Activated naive CD8-positive, alpha-beta T cell treated with anti-CD3 and anti-CD28 coated beads, Interleukin-2, amount 50 U/mL, for 24 hours (primary cell): ENCODE results near the gene IMPA2.
A peak's percentile ranks its signal among the peaks of the same experiment; 100 is the strongest.
"Not testable (repeated sequence)": the region's sequence is repeated elsewhere in the genome, so short reads cannot be mapped to it uniquely, and the experiment has no call there.

ENCODE experiments used
- ATAC-seq: fragments of 150-1000 bp; cut with Tn5 transposase; one replicate; pipeline ENCODE4 v1.10.0; 2021
- DNase-seq: peaks from one replicate; pipeline ENCODE4 v3.0.0; 2021
- H3K27ac Mint-ChIP-seq: one replicate; pipeline ENCODE4 v1.8.0; 2021; ENCODE audit warnings: mild to moderate bottlenecking, mixed read lengths
- H3K27me3 Mint-ChIP-seq: one replicate; pipeline ENCODE4 v1.8.0; 2021; ENCODE audit warnings: mixed read lengths
- H3K36me3 Mint-ChIP-seq: one replicate; pipeline ENCODE4 v1.8.0; 2021; ENCODE audit warnings: low read depth, mixed read lengths
- H3K4me1 Mint-ChIP-seq: one replicate; pipeline ENCODE4 v1.8.0; 2021; ENCODE audit warnings: mixed read lengths
- H3K4me3 Mint-ChIP-seq: one replicate; pipeline ENCODE4 v1.8.0; 2021; ENCODE audit warnings: mild to moderate bottlenecking, moderate library complexity, mixed read lengths
- H3K9me3 Mint-ChIP-seq: one replicate; pipeline ENCODE4 v1.8.0; 2021; ENCODE audit warnings: mixed read lengths

The IMPA2 gene

DNA sequence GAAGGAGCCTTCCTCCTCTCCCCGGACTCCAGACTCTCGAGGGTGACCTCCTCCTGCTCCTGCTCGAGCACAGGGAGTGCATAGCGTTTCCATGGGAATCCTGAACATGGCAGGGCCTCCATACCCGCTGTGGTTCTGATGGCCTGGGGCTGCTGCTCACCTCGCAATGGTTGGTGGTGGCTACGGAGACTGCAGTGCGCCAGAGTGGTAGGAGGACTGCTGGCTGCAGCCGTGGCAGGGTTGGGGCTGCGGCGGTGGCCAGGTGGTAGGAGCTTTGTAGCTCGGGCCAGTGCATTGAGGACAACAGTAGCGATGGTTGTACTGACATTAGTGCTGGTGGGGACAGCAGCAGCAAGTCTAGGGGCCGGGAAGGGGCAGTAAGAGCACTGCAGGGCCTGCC is 80.4 kb downstream of the IMPA2 start:
- H3K27me3 Mint-ChIP-seq = no peaks in the 10 kb centered on the region
- H3K27ac Mint-ChIP-seq = no peak overlapping the region
- H3K4me3 Mint-ChIP-seq = no peak overlapping the region
- no peaks in the 10 kb centered on the region for H3K36me3 Mint-ChIP-seq
- ATAC-seq (no peak), DNase-seq (no peak)
- no peaks in the 10 kb centered on the region for H3K9me3 Mint-ChIP-seq
- no peaks in the 10 kb centered on the region for H3K4me1 Mint-ChIP-seq

DNA sequence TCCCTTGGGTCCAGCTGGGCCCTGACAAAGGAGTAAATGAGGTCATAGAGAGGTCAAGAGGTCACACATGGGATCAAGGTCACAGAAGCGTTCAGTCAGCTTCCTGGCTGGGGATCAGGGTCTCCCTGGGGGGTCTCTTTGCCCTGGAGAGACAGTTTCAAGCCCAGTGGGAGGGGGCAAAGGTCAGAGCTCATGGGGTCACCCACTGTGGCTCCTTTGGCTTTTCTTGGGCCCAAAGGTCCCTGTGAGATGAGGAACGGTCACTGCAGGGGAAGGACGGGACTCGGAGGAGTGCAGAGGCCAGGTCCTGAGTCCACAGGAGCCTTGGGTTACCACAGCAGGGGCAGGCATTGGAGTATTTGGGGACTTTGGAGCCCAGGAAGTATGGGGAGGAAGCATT is 81.7 kb downstream of the IMPA2 start:
- Mint-ChIP-seq H3K9me3 (no peaks in the 10 kb centered on the region), H3K4me3 (no peak overlapping the region), H3K27ac (no peak overlapping the region), H3K27me3 (no peaks in the 10 kb centered on the region), H3K4me1 (no peaks in the 10 kb centered on the region), H3K36me3 (no peaks in the 10 kb centered on the region)
- ATAC-seq (no peak), DNase-seq (no peak)

DNA sequence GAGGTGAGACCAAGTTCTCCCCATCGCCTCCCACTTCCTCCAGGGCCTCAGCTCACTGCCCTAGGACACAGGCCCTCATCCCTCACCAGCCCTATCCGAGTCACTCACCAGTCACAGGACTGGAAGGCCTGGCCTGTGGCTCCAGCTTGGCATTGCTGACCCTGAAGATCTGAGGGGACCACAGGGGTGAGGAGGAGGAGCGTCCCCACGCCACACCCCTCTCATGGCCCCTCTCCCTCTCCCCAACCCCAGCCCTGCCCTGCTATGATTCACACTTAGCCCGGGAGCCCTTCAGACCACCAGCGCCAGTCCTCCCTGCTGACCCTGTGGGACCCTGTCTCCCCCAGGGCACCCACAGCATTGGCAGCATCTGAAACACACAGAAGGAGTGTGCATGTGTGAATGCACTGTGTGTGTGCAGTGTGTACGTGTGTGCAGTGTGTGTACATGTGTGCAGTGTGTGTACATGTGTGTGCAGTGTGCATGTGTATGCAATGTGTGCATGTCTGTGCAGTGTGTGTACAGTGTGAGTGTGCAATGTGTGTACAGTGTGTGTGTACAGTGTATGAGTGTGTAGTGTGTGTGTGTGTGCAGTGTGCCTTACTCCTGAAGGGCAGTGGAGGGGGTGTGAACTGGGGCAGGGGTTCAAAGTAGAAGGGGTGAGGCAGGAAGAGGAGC is 82.9 kb downstream of the IMPA2 start:
- DNase-seq (no peak), ATAC-seq (no peak)
- no peaks in the 10 kb centered on the region for H3K9me3 Mint-ChIP-seq
- no peaks in the 10 kb centered on the region for H3K27me3 Mint-ChIP-seq
- H3K36me3 Mint-ChIP-seq = no peaks in the 10 kb centered on the region
- H3K27ac Mint-ChIP-seq = no peak overlapping the region
- H3K4me1 Mint-ChIP-seq = no peaks in the 10 kb centered on the region
- no peak overlapping the region for H3K4me3 Mint-ChIP-seq

DNA sequence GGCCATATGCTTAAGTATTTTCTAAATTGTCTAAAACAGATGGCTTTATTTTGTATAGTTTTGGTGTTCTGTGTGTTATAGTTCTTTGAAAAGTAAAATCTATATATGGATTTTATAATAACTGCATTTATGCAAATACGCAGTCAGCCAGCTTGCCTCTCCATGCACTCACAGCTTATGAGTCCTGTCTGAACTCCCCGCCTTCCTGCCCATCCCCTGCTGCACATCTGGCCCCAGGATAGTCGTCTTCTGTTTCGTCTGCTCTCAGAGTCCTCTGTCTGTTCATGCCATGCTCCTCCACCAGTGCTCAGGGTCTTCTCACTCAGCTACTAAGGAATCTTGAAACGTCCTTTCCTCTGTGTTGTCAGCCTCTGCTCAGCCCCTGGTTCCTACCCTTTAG is 84.1 kb downstream of the IMPA2 start:
- DNase-seq = no peak
- no peaks in the 10 kb centered on the region for H3K36me3 Mint-ChIP-seq
- no peaks in the 10 kb centered on the region for H3K4me1 Mint-ChIP-seq
- H3K9me3 Mint-ChIP-seq = no peaks in the 10 kb centered on the region
- no peak overlapping the region for H3K4me3 Mint-ChIP-seq
- ATAC-seq = no peak
- no peaks in the 10 kb centered on the region for H3K27me3 Mint-ChIP-seq
- H3K27ac Mint-ChIP-seq = no peak overlapping the region

DNA sequence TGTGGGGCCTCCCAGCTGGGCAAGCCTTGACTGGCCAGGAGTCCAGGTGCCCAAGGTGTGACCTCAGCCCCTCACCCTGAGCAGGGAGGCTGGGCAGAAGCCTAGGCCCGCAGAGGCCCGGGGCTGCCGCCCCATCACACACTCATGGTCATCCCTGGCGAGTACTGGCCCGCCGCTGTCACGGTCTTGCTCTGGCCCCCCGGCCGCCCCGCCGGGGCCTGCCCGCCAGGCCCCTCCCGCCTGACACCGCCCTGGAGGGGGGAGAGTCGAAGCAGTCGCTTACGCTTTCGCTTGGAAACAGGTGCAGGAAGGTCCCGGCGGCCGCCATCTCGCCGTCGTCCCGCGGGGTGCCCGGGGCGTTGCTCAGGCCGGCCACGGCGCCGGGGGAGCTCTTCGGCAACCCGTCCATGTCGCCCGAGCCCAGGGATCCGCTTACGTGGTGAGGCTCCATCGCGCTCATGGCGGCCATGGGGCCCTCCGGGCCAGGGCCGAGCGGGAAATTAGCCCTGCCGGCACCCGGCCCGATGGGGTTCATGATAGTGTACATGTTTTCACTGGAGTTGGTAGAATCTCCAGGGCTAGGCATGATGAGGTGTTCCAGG is 85.7 kb downstream of the IMPA2 start:
- ATAC-seq (no peak), DNase-seq (no peak)
- Mint-ChIP-seq H3K4me1 (no peaks in the 10 kb centered on the region), H3K27me3 (no peaks in the 10 kb centered on the region), H3K9me3 (no peaks in the 10 kb centered on the region), H3K36me3 (no peaks in the 10 kb centered on the region), H3K4me3 (no peak overlapping the region), H3K27ac (no peak overlapping the region)

DNA sequence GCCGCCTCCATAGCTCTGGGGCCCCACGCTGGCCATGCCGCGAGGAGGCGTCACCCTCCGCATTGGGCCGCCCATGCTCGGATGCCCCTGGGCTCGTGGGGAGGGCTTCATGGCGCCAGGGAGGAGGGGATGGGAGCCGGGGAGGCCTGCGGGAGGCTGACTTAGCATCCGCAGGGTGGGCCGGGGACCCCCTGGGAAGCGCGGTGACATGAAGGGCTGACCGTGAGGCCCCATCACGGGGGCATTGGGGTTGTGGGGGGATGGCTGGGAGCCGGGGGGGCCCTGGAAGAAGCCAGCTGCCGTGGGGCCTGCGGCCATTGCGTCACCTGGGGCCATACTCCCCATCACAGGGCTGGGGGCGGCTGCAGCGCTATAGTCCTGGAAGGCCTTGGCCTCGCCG is 86.4 kb downstream of the IMPA2 start:
- Mint-ChIP-seq H3K27me3 (no peaks in the 10 kb centered on the region), H3K27ac (no peak overlapping the region), H3K4me1 (no peaks in the 10 kb centered on the region), H3K4me3 (no peak overlapping the region), H3K9me3 (no peaks in the 10 kb centered on the region), H3K36me3 (no peaks in the 10 kb centered on the region)
- DNase-seq (no peak), ATAC-seq (no peak)

DNA sequence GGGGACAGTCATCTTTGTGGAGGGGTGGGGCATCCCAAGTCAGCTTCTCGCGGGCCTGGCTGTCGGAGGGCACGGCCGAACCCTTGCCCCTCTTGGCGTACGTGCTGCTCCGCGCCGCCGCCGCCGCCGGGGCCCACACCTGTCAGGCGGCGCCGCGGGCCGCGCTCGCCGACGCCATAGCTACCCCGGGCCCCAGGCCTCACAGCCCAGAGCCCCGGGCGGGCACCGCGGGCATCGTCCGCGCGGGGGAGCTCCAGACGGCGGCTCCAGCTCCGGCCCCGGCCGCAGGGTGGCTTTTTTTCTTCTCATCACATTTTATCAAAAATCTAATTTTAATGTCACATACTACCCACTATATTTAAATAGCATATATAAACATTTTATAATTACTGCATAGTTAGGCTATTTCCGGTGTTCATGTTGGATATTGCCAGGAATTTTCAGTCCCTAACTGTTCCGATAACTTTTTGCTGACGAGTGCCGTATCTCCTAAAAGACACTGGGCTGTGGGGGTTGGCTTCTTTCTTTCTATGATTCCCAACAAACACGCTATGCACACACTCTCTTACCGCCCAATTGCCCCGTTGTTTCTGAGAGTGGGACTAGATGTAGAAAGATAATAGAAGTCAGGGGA is 87.1 kb downstream of the IMPA2 start:
- DNase-seq, H3K36me3 Mint-ChIP-seq, ATAC-seq, H3K27ac Mint-ChIP-seq, H3K27me3 Mint-ChIP-seq, H3K4me3 Mint-ChIP-seq, H3K9me3 Mint-ChIP-seq, H3K4me1 Mint-ChIP-seq: not testable (repeated sequence)

DNA sequence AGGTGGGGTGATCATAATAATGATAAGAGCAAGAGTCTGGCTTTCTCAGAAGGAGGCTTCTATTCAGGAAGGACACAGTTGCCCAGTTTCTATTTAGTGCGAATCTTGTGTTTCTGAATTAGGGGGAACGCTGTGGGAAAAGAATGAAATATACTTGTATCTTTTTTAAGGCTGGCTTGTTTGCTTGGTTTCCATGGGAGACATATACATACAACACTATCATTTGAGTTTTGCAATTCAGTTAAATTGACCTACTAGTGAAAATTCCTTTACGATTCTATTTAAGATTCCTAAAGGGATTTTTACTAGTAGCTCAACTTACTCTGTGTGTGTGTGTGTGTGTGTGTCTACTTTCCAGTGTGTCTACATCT is 87.6 kb downstream of the IMPA2 start:
- no peaks in the 10 kb centered on the region for H3K36me3 Mint-ChIP-seq
- H3K4me3 Mint-ChIP-seq = no peak overlapping the region
- H3K4me1 Mint-ChIP-seq = no peaks in the 10 kb centered on the region
- H3K27me3 Mint-ChIP-seq = no peaks in the 10 kb centered on the region
- ATAC-seq (no peak), DNase-seq (no peak)
- H3K27ac Mint-ChIP-seq = no peak overlapping the region
- no peaks in the 10 kb centered on the region for H3K9me3 Mint-ChIP-seq

DNA sequence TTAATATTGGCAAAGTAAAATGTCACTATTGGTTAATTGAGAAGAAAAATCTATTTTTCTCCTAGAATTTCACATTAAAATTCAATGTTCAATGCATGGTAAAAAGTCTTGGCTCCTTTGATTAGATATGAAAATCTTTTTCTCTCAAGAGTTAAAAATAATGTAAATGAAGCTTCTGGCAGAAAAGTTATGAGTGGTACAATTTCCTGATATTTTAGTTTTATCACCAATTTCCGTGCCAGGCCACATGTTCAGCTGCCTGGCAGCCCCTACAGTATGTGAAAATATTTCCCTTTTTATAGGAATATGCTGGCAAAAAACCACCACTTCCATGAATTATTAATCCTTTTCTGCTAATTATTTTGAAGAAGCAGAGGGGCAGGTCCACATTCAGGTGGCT is 89.8 kb downstream of the IMPA2 start:
- H3K36me3 Mint-ChIP-seq, ATAC-seq, DNase-seq, H3K4me1 Mint-ChIP-seq, H3K4me3 Mint-ChIP-seq, H3K27ac Mint-ChIP-seq, H3K9me3 Mint-ChIP-seq: not testable (repeated sequence)
- H3K27me3 Mint-ChIP-seq = peaks cover 11% of the 10 kb centered on the region

DNA sequence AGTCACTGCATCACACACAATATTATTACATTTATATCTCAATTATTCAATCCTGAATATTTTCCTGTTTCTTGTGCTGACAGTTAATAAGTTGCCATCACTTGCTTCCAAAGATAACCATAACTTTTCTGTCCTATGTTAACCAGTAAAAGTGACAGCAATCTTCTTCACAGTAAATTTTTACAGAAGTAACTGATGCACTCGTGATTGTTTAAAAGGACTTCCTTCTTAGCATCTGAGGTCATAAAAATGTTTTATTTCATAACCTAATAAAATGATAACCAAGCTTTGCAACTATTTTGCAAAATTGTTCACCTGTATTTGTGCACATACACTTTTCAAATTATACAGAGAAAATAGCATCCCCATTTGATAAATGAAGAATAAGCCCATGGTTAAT is 91.7 kb downstream of the IMPA2 start:
- ATAC-seq (no peak), DNase-seq (no peak)
- no peak overlapping the region for H3K4me3 Mint-ChIP-seq
- no peaks in the 10 kb centered on the region for H3K9me3 Mint-ChIP-seq
- H3K27ac Mint-ChIP-seq = no peak overlapping the region
- H3K36me3 Mint-ChIP-seq = no peaks in the 10 kb centered on the region
- H3K27me3 Mint-ChIP-seq = peaks cover 14% of the 10 kb centered on the region
- H3K4me1 Mint-ChIP-seq = no peaks in the 10 kb centered on the region

DNA sequence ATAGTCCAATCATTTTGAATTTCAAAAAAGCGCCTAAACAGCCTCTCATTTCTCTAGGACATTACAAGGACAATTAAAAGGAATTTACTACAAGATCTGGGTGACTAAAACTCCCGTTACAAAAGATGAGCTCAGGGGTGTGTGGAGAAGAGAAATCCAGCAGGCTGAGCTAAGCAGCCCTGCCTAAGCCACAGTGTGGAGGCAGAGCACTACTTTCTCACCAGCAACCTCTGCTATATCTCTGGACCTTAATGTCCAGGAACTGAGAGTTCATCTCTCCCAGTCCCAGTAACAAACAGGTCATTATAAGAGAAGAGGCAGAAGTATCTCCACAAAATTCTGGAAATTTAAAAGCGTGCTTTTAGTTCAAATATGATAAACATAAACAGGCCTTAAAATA is 93.4 kb downstream of the IMPA2 start:
- H3K27me3 Mint-ChIP-seq = peaks cover 19% of the 10 kb centered on the region
- no peak for ATAC-seq
- no peaks in the 10 kb centered on the region for H3K9me3 Mint-ChIP-seq

DNA sequence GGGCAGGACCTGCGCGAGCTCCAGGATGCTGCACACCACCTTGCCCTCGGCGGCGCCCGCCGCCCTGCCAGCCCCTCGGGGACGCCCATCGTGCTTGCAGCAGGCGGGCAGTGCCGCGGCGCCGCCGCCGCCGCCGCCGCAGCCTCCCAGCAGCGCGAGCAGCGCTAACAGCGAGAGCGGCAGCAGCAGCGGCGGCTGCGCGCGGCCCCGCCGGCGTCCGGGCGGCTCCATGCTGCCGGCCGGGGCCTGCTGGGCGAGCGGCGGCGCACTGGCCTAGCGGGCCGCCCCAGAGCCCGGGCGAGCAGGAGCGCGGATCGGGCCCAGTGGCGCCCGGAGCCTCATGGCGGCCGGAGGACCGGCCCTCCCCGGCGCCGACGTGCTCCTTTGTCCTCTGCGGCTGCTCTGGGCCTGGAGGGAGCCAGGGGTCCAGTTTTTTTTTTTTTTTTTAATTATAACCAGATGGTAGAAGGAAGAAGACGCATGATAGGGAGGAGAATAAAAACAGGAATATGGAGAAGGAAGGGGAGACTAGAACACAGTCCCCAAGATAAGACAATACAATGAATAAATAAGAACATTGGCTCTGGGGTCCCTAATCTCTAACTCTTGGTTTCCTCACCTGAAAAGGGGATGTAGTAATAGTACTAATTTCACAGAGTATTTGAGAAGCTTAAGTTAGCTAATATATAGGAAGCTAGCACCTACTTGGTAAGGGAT is 95.3 kb downstream of the IMPA2 start:
- H3K27ac Mint-ChIP-seq = no peak overlapping the region
- H3K27me3 Mint-ChIP-seq = peaks cover 22% of the 10 kb centered on the region
- no peaks in the 10 kb centered on the region for H3K4me1 Mint-ChIP-seq
- H3K9me3 Mint-ChIP-seq = no peaks in the 10 kb centered on the region
- H3K4me3 Mint-ChIP-seq = no peak overlapping the region
- ATAC-seq = peak; percentile 36
- DNase-seq = no peak
- no peaks in the 10 kb centered on the region for H3K36me3 Mint-ChIP-seq

More for the DNA sequence above, 93.4 kb downstream of the IMPA2 start:
- no peak overlapping the region for H3K4me3 Mint-ChIP-seq
- no peaks in the 10 kb centered on the region for H3K36me3 Mint-ChIP-seq
- no peaks in the 10 kb centered on the region for H3K4me1 Mint-ChIP-seq
- no peak for DNase-seq
- no peak overlapping the region for H3K27ac Mint-ChIP-seq

DNA sequence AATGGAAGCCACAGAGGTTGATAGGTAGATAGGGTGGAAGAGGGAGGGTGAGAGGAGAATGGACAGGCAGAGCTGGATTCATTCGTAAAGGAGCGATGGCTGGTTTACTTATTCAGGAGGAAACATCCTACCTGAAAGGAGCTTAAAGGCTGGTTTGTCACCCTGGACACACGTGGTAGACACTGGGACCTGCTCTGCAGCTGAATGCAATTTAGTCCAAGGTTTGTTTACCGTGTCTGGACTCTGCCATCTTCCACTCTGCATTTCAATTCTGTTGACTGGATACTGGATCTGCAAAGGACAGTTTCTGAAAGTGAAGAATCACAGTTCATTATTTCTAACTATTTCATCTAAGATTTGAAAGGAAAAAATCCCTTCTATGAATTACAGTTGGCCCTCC is 96.7 kb downstream of the IMPA2 start:
- H3K27me3 Mint-ChIP-seq = peaks cover 22% of the 10 kb centered on the region
- not testable (repeated sequence) for H3K36me3 Mint-ChIP-seq, DNase-seq, H3K4me3 Mint-ChIP-seq, H3K27ac Mint-ChIP-seq, H3K9me3 Mint-ChIP-seq, ATAC-seq, H3K4me1 Mint-ChIP-seq

DNA sequence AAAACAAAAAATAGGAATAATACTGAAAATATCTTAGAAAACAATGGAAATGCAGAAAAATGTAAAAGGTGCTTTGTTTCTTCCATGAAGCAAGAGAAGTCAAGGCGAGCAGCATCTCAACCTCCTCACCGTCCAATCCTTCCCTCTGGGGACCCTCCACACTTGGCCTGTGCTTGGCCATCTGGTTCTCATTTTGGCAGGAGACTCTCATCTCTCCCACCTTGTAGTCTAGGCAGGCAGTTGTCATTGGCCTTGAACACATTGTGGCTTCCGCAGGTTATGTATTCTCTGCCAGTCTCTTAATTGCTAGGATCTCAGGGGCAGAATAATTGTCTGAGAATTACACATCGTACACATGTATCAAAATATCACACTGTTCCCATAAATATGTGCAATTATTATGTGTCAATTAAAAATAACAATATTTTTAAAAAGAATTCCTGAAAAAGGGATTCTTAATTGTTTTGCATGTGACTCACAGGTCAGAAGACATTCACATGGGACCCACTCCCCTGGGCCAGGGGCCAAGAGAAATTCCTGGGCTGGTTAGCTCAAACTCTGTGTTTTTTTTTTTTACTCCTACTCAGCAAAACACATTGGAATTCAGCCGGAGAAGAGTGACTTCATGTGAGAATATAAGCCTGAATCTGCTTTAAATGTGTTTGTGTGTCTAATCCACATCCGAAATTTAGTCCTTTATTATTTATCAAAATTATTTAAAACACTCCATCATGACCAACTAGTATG is 98.4 kb downstream of the IMPA2 start:
- ATAC-seq (no peak), DNase-seq (no peak)
- H3K4me3 Mint-ChIP-seq = no peak overlapping the region
- H3K27me3 Mint-ChIP-seq = peaks cover 22% of the 10 kb centered on the region
- H3K36me3 Mint-ChIP-seq = no peaks in the 10 kb centered on the region
- H3K27ac Mint-ChIP-seq = no peak overlapping the region
- no peaks in the 10 kb centered on the region for H3K4me1 Mint-ChIP-seq
- no peaks in the 10 kb centered on the region for H3K9me3 Mint-ChIP-seq
